ENCODE data around the gene GPN3.
"Not testable (repeated sequence)": the region's sequence is repeated elsewhere in the genome, so short reads cannot be mapped to it uniquely, and the experiment has no call there.

Gene GPN3

GRCh38 chr12:110436231-110436630, 31.8 kb downstream of the GPN3 start:
- DNase-seq = no peak

DNA sequence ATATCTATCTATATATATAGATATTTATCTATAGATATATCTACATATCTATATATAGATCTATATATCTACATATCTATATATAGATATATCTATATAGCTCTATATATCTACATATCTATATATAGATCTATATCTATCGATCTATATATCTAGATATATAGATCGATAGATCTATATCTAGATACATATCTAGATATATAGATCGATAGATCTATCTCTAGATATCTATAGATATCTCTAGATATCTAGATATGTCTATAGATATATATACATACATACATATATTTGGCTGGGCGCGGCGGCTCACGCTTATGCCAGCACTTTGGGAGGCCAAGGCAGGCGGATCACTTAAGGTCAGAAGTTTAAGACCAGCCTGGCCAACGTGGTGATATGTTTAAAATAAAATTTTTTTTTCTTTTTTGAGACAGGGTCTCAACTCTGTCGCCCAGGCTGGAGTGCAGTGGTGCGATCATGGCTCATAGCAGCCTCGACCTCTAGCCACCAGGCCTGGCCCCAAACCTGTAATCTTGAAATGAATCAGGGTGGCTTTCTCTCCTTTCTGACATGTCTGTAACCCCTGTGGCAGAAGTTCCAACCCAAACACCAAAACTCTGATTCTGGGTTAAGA, 36.0 kb downstream of the GPN3 start:
- no peak for DNase-seq

GRCh38 chr12:110429676-110430075, 38.4 kb downstream of the GPN3 start:
- DNase-seq = not testable (repeated sequence)

DNA sequence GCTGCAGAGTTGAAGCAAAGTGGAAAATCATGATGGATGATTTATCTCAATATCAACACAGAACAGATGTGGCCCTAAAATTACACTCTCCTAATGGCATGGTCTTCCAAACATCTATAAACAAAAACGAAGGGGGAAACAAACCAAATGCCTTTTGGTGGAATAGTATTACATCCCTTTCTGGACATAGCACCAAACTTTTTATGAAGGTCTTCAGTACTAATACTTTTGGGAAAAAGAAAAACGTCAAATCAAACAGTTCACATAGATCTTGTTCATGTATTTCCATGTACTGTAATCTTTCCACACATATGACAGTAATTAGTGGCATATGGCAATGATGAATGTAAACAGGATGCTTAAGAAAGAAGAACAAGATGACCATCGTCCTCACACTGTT, 41.7 kb downstream of the GPN3 start:
- no peak for DNase-seq

GRCh38 chr12:110424237-110424636, 43.8 kb downstream of the GPN3 start:
- DNase-seq = no peak

DNA sequence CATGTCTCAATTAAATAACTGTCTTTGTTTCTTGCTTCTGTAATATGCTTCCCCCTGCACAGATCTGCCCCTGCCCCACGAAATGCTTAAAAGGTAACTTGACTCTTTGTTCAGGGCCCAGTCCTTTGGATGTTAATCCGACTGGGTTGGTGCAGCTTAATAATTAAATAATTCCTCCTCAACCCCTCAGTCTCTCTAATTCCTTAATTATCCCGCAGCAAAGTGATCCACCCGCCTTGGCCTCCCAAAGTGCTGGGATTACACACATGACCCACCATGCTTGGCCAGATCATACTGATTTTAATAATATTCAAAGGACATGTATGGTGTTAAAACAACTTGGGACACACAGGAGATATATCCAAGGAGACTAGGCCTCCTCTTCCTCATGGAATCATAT, 46.4 kb downstream of the GPN3 start:
- DNase-seq = no peak

DNA sequence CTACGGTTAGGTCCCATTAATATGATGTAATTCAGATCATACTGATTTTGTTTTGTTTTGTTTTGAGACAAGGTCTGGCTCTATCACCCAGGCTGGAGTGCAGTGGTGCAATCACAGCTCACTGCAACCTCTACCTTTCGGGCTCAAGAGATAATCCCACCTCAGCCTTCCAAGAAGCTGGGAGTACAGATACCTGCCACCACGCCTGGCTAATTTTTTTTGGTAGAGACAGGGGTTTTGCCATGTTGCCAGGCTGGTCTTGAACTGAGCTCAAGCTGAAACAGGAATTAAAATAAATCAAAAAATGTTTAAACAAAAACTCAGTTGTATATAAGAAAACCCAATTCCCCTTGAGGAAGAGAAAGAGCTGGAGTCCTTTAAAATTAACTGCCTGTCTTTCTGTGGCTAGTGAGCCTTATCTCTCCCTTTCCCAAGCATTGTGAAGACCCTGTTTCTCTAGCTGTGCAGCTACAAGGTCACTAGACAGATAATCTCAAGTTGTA, 46.8 kb downstream of the GPN3 start:
- no peak for DNase-seq

GRCh38 chr12:110420644-110421043, 47.4 kb downstream of the GPN3 start:
- DNase-seq = not testable (repeated sequence)

GRCh38 chr12:110417113-110417512, 50.9 kb downstream of the GPN3 start:
- DNase-seq = not testable (repeated sequence)

- not testable (repeated sequence) for DNase-seq
Observed at GRCh38 chr12:110410086-110410485, 58.0 kb downstream of the GPN3 start.

- not testable (repeated sequence) for DNase-seq
Observed at GRCh38 chr12:110405126-110405662, 62.9 kb downstream of the GPN3 start.

- peak; percentile 71 for DNase-seq
Observed at GRCh38 chr12:110403976-110404682, 63.9 kb downstream of the GPN3 start.

- peak; percentile 78 for DNase-seq
Observed at GRCh38 chr12:110403146-110403975, 64.7 kb downstream of the GPN3 start, which contains the start of gene ANAPC7. Gene ANAPC7, minus strand, starts transcription at chr12:110403708. Its CDS starts 81 bp downstream, at chr12:110403627.

All from activated CD4-positive, alpha-beta T cell treated with anti-CD3 and anti-CD28 coated beads for 1 hour (primary cell).